Caco-2 (cell line): ENCODE measurements around the gene PYCARD. TPM values are rescaled to one million over a fixed set of nuclear protein-coding genes. Genes with fewer than 3 reads are reported as not detected.
"Not testable (repeated sequence)": the region's sequence is repeated elsewhere in the genome, so short reads cannot be mapped to it uniquely, and the experiment has no call there.

Experiments
- BruUV-seq: library from RNA; stranded (reverse); fragments of 400-500 nt; replicated peaks from 2 replicates; lab custom pipeline; 2021; lab: Mats Ljungman, UMichigan
- CTCF ChIA-PET: fragments of 300-600 bp; sonication (Branson Sonifier 250); formaldehyde crosslinking; loops from one replicate; lab custom pipeline; 2022; ENCODE audit warnings: antibody characterized with exemption; lab: Charles Lee
- POLR2A ChIA-PET: fragments of 300-600 bp; sonication (Branson Sonifier 250); formaldehyde crosslinking; loops from one replicate; lab custom pipeline; 2022; ENCODE audit warnings: antibody characterized with exemption; lab: Charles Lee
- DNase-seq, 2 experiments: peaks; one replicate each; pipeline versions ENCODE4 v3.0.0 to v3.0.0-alpha.2; 2020 to 2022
- H3K27me3 ChIP-seq: replicated peaks from 2 replicates; pipeline ENCODE4 v1.6.0; 2011; ENCODE audit warnings: low read length; ENCODE audit not compliant: control insufficient read depth, insufficient read depth
- H3K36me3 ChIP-seq: 2 replicates; pipeline ENCODE4 v1.5.1; 2011; ENCODE audit warnings: low read length; ENCODE audit not compliant: control insufficient read depth, insufficient read depth
- H3K4me1 ChIP-seq: fragments of 250-450 bp; sonication (Bioruptor Pico); 2 replicates; pipeline ENCODE4 v1.5.1; 2020; ENCODE audit warnings: mild to moderate bottlenecking
- H3K4me3 ChIP-seq: 2 replicates; pipeline ENCODE4 v1.5.1; 2011; ENCODE audit warnings: low read depth, mild to moderate bottlenecking, control low read depth, low read length
- H3K9me3 ChIP-seq: fragments of 250-450 bp; sonication (Bioruptor Pico); 2 replicates; pipeline ENCODE4 v1.5.1; 2020; ENCODE audit warnings: mild to moderate bottlenecking, moderate library complexity
- H3K27ac Mint-ChIP-seq: one replicate; pipeline ENCODE4 v1.8.0; 2022; ENCODE audit warnings: mixed read lengths; ENCODE audit not compliant: unreplicated experiment
- H3K27me3 Mint-ChIP-seq: one replicate; pipeline ENCODE4 v1.8.0; 2022; ENCODE audit warnings: mixed read lengths; ENCODE audit not compliant: insufficient read depth, unreplicated experiment
- H3K36me3 Mint-ChIP-seq: one replicate; pipeline ENCODE4 v1.8.0; 2022; ENCODE audit warnings: mild to moderate bottlenecking, mixed read lengths; ENCODE audit not compliant: insufficient read depth, unreplicated experiment
- H3K4me1 Mint-ChIP-seq: one replicate; pipeline ENCODE4 v1.8.0; 2022; ENCODE audit warnings: low read depth, mixed read lengths; ENCODE audit not compliant: unreplicated experiment
- H3K4me3 Mint-ChIP-seq: one replicate; pipeline ENCODE4 v1.8.0; 2022; ENCODE audit warnings: mild to moderate bottlenecking, moderate library complexity, mixed read lengths; ENCODE audit not compliant: unreplicated experiment
- H3K9me3 Mint-ChIP-seq: one replicate; pipeline ENCODE4 v1.8.0; 2022; ENCODE audit warnings: mixed read lengths; ENCODE audit not compliant: unreplicated experiment
- CTCF ChIP-seq, 2 experiments: fragments of 200-600 bp in 1 of 2; IDR thresholded peaks; 1 replicate in 1 of 2; 2 replicates in 1 of 2; pipeline versions ENCODE4 v1.5.1 to v1.8.0; 2011 to 2022; ENCODE audit warnings: antibody characterized with exemption in 1 of 2, control low read depth in 1 of 2, inconsistent platforms in 1 of 2, low read depth in 1 of 2, low read length in 1 of 2, mild to moderate bottlenecking in 1 of 2, moderate library complexity in 1 of 2; ENCODE audit not compliant: insufficient read depth in 1 of 2, severe bottlenecking in 1 of 2, unreplicated experiment in 1 of 2
- intact Hi-C: fragments of 100-400 bp; cut with micrococcal nuclease; formaldehyde crosslinking; loops from one replicate; pipeline ENCODE4 v1.10.0; 2022; ENCODE audit not compliant: unreplicated experiment
- total RNA-seq: library from RNA; stranded (reverse); gene quantifications from 2 replicates; pipeline ENCODE4 v1.2.3, GENCODE V29; 2022

Gene PYCARD
- total RNA-seq, 1 experiment from 2014 or later = 0.84 TPM

- no peak for TF ChIP-seq CTCF (IDR thresholded peaks at IDR 0.05; ENCODE audit: insufficient read depth in 1 of 2, low read depth in 1 of 2, low read length in 1 of 2, severe bottlenecking in 1 of 2, unreplicated experiment in 1 of 2)
- BruUV-seq = no TSS peak
- H3K36me3 ChIP-seq = no peaks in the 10 kb centered on the region; the same call in 1 of the 2 replicates
- Mint-ChIP-seq H3K27ac (peak overlapping the region; percentile 30), H3K4me3 (no peak overlapping the region), H3K9me3 (no peaks in the 10 kb centered on the region), H3K4me1 (peaks cover 22% of the 10 kb centered on the region), H3K36me3 (peaks cover 77% of the 10 kb centered on the region), H3K27me3 (no peaks in the 10 kb centered on the region)
- ChIA-PET CTCF (interaction anchor here (0.5 to 1.0 kb wide), 2 partner anchors 43 to 57 kb away, joined by 3 read pairs; no protein-coding TSS in a partner anchor), POLR2A (no interaction called here)
- no peak overlapping the region for H3K4me3 ChIP-seq
- DNase-seq = no peak
- H3K9me3 ChIP-seq = no peaks in the 10 kb centered on the region
- no peaks in the 10 kb centered on the region; the same call in 1 of the 2 replicates for H3K4me1 ChIP-seq
- no peaks in the 10 kb centered on the region for H3K27me3 ChIP-seq
- intact Hi-C loops = loop anchor here (5.0 to 10.0 kb wide), 2 partner anchors 95 to 243 kb away; partner anchors contain the start of gene ZNF843
Measured at GRCh38 chr16:31199430-31200041, 3.0 kb downstream of the PYCARD start.

GRCh38 chr16:31198207-31198882 is 4.2 kb downstream of the PYCARD start:
- H3K9me3 Mint-ChIP-seq = no peaks in the 10 kb centered on the region
- ChIA-PET CTCF (no interaction called here), POLR2A (no interaction called here)
- no peak for DNase-seq
- peaks cover 22% of the 10 kb centered on the region for H3K4me1 Mint-ChIP-seq
- BruUV-seq = no TSS peak
- no peak overlapping the region for H3K4me3 ChIP-seq
- H3K27me3 Mint-ChIP-seq = no peaks in the 10 kb centered on the region
- peaks cover 1% of the 10 kb centered on the region; the same call in 1 of the 2 replicates for H3K36me3 ChIP-seq
- H3K27ac Mint-ChIP-seq = peak overlapping the region; percentile 30
- no peak overlapping the region for H3K4me3 Mint-ChIP-seq
- no peaks in the 10 kb centered on the region for H3K9me3 ChIP-seq
- no peak for TF ChIP-seq CTCF (IDR thresholded peaks at IDR 0.05; ENCODE audit: insufficient read depth in 1 of 2, low read depth in 1 of 2, low read length in 1 of 2, severe bottlenecking in 1 of 2, unreplicated experiment in 1 of 2)
- peaks cover 82% of the 10 kb centered on the region for H3K36me3 Mint-ChIP-seq
- intact Hi-C loops = no loop called here
- no peaks in the 10 kb centered on the region for H3K27me3 ChIP-seq
- no peaks in the 10 kb centered on the region; the same call in 1 of the 2 replicates for H3K4me1 ChIP-seq

- CTCF ChIA-PET = no interaction called here
- no peak for DNase-seq
- Histone ChIP-seq H3K9me3 (no peaks in the 10 kb centered on the region), H3K36me3 (peaks cover 3% of the 10 kb centered on the region), H3K27me3 (no peaks in the 10 kb centered on the region), H3K4me1 (no peaks in the 10 kb centered on the region; the same call in 1 of the 2 replicates), H3K4me3 (no peak overlapping the region)
- POLR2A ChIA-PET = no interaction called here
- no peaks in the 10 kb centered on the region for H3K9me3 Mint-ChIP-seq
- H3K4me3 Mint-ChIP-seq = no peak overlapping the region
- BruUV-seq = no TSS peak
- peaks cover 22% of the 10 kb centered on the region for H3K4me1 Mint-ChIP-seq
- H3K27ac Mint-ChIP-seq = no peak overlapping the region
- no peaks in the 10 kb centered on the region for H3K27me3 Mint-ChIP-seq
- peaks cover 85% of the 10 kb centered on the region for H3K36me3 Mint-ChIP-seq
- intact Hi-C loops = no loop called here
- TF ChIP-seq CTCF (IDR thresholded peaks at IDR 0.05; ENCODE audit: insufficient read depth in 1 of 2, low read depth in 1 of 2, low read length in 1 of 2, severe bottlenecking in 1 of 2, unreplicated experiment in 1 of 2) = no peak
Measured at GRCh38 chr16:31196324-31197088, 6.1 kb downstream of the PYCARD start.

- H3K4me1 Mint-ChIP-seq = peaks cover 22% of the 10 kb centered on the region
- H3K36me3 ChIP-seq, CTCF ChIA-PET, H3K27ac Mint-ChIP-seq, H3K4me3 ChIP-seq, intact Hi-C loops, POLR2A ChIA-PET, H3K9me3 Mint-ChIP-seq, BruUV-seq, H3K4me3 Mint-ChIP-seq, H3K9me3 ChIP-seq, H3K27me3 Mint-ChIP-seq, H3K4me1 ChIP-seq, H3K27me3 ChIP-seq, DNase-seq: not testable (repeated sequence)
- peaks cover 85% of the 10 kb centered on the region for H3K36me3 Mint-ChIP-seq
Measured at GRCh38 chr16:31195861-31196260, 6.7 kb downstream of the PYCARD start.
